ENCODE data around the gene VWF.

Gene VWF

DNA sequence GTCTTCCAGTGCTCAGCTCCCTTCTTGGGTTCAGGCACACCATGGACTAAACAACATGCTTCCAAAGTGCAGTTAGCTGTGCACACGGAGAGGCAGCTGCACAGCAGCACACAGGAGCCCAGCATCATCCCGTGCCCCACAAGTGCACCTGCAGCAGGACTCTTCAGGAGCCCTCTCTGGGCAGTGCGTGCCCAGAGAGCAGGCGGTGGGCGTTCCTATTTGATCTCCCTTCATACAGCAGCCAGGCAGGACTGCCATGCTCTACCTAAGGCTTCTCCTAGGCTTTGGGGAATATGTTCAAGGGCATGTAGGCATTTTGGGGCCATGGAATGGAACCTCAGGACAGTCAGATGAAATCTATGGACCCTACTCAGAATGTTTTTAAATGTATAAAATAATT, 214.9 kb downstream of the VWF start:
- DNase-seq: no peak

GRCh38 chr12:5908251-5908650, 216.2 kb downstream of the VWF start:
- DNase-seq: no peak

DNA sequence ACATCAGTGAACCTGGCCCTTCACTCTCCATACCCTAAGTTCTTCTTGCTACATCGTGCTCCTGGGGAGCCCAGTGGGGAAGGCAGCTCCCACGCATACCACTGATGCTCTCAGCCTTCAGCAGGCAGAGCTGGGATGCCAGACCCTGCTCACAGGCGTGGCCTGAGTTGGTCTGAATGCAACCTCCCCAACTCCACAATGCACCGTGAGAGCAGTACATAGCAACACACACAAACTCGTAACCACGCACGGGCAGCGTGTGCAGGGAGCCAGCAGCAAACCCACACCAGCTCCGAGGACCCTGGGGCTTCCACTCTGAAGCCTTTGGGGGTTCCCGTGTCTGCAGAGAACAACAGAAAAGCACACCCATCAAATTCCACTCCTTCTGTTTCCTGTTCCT, 216.7 kb downstream of the VWF start:
- DNase-seq: no peak

GRCh38 chr12:5905757-5906156, 218.7 kb downstream of the VWF start:
- DNase-seq: no peak

DNA sequence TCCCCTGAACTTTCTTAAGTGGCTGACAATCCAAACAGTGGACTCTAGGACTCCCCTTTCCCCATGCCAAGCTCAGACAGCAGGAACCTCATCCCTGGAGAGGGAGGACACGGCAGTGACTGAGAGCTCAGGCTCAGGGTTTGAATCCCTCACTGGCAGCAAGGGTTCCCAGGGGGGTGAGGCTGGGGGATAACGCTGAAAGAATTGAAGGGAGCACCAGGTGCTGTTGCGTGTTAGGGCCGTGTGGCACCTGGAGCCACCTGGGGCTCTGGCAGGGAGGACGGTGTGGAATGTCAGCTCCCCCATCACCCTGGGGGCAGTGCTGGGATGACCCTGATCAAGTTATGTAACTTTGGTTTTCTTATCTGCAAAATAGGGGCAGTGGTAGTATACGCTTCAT, 219.5 kb downstream of the VWF start:
- no peak for DNase-seq

- no peak for DNase-seq
Observed at GRCh38 chr12:5904441-5904840, 220.0 kb downstream of the VWF start.

GRCh38 chr12:5902736-5903135, 221.7 kb downstream of the VWF start:
- no peak for DNase-seq

DNA sequence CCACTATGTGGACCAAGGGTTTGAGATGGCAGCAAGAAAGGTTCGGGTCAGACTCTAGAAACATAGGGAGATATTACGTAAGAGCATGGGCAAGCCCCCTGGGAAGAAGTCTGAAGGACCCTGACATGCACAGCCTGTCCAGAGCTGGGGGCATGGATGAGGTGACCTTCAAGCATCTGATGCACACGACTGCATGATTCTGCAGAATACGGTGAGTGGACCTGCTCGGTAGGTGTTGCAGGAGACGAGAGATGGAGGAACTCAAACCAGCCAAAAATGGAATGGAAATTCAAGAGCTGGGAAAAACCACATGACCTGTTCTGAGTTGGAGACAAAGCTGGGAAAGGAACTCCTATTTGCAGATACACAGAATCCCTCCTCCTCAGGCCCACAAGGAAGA, 223.1 kb downstream of the VWF start:
- DNase-seq: no peak

DNA sequence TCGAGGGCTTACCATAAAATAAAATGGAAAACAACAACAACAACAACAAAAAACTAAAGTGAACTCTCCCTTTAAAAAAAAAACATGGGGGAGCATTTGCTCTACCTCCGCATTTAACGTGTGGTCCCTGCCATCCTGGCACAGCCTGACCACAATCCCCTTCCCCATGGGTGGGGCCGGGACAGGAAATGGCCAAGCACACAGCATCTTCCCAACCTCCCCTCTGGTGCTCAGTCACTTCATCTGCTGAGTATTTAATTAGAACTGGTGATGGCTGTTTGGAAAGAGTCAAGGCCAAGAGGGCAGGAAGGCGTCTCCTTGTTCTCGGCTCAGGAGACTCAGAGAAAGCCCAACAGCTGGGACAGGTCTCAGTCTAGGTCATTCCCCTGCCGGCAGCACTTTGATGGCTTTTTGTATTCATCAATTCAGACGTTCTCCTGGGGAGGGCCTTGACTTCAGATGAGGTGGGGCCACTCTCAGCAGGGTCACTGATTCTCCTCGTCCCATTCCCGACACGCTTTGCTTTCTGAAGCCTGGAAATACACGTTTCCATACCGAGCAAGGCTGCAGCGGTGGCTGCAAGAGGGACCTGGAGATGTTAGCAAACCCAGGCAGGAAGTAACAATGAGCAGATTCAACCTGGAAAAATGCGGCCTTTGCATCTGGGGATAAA, 223.8 kb downstream of the VWF start:
- no peak for DNase-seq

DNA sequence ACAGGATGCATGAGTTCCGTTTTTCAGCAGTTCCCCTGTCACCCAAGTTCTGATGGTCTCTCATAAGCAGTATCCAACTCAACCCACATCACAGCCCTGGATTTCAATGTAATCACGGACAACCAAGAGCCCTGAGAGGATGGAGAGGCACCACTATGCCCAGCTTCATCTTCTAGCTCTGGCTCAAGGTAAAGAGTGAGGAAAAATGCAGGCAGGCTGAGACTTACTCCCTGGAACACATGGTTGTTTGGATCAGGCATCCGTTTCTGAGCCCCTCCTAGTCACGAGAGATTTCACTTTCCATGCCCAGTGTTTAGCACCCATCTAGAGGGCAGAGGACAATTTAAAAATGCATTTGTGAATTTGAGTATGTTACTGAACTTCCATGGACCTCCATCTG, 224.4 kb downstream of the VWF start:
- DNase-seq: no peak

- no peak for DNase-seq
Observed at GRCh38 chr12:5899675-5900074, 224.8 kb downstream of the VWF start.

GRCh38 chr12:5898874-5899273, 225.6 kb downstream of the VWF start:
- no peak for DNase-seq

Measured in suppressor macrophage (primary cell).